ENCODE results near the gene NUTF2. TPM values are rescaled to one million over a fixed set of nuclear protein-coding genes. Genes with fewer than 3 reads are reported as not detected.
A peak's percentile ranks its signal among the peaks of the same experiment; 100 is the strongest.

NUTF2 gene
- total RNA-seq, 1 donor from 2014 or later, result 73.2 TPM

DNA sequence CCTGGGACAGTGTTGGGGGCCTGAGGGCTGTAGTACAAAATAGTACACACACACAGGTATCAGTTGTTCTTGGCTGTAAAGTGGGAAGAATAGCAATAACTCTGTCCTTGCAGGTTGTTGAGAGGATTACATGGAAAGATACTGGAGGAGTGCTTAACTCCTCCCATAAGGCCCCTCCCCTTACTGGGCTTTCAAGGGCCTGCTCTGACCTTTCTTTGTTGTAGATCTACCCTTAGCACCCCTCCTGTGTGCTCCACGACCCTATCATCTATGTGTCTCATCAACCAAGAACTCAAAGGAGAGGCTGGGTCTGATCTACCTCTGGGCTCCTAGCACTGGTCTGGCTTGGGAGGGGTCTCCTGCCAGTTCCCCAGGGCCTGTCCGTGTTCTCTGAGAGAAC, 17.9 kb downstream of the NUTF2 start:
- DNase-seq, result no peak

GRCh38 chr16:67865318-67865717, 18.6 kb downstream of the NUTF2 start:
- DNase-seq, result no peak

DNA sequence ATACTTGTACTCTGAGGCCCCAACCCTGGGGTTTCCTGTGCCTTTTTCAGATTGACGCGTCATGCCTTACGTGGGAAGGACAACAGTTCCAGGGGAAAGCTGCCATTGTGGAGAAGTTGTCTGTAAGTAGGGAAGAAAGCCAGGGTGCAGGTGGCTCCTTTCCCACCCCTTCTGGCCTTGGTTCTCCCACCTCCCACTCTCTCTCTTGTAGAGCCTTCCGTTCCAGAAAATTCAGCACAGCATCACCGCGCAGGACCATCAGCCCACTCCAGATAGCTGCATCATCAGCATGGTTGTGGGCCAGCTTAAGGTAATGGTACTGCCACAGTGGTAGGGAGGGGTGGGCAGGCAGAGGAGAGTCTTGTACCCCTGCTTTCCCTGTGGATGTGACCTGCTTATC, 21.6 kb downstream of the NUTF2 start:
- DNase-seq, result no peak

GRCh38 chr16:67869653-67870052, 22.9 kb downstream of the NUTF2 start:
- DNase-seq, result no peak

- no peak for DNase-seq
Observed at GRCh38 chr16:67871256-67871655, 24.5 kb downstream of the NUTF2 start.

GRCh38 chr16:67872131-67872630, 25.4 kb downstream of the NUTF2 start:
- no peak for DNase-seq

DNA sequence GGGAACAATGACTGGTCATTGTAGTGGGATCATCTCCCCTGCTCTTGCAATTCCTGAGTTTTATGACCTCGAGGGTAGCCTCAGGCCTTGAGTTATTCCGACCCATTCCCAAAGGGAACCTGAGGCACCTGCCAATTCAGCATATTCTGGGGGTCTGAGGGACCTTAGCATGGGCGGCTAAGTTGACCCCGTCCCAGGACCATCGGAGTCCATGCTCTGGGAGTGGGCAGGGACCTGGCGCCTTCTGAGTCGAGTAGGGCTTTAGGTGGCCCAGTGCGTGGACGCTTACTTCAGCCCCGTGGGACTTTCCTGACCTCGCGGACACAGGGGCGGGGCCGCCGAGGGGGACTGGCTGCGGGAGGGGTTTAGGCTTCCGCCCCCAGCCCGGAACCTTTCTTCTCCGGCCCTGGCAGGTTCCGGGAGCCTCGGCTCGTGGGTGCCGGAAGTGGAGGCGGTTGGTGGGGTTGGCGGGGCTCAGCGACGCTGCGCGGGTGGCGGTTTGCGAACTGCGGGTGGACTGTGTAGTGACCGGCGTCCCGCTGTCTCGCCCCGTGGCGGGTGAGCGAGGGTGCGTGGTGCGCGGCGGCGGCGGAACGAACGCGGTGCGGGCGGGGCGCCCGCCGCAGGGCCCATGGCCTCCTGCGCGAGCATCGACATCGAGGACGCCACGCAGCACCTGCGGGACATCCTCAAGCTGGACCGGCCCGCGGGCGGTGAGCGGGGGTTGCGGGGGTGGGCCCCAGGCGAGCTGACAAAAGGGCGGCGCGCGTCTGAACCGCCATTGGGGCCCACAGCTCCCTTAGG, 26.1 kb downstream of the NUTF2 start, which contains the start of gene EDC4:
Gene EDC4, plus strand, starts transcription at position 422 of the 804 bp plus-strand sequence. Its CDS starts 210 bp downstream, at position 632.
- DNase-seq, result peak; percentile 63

DNA sequence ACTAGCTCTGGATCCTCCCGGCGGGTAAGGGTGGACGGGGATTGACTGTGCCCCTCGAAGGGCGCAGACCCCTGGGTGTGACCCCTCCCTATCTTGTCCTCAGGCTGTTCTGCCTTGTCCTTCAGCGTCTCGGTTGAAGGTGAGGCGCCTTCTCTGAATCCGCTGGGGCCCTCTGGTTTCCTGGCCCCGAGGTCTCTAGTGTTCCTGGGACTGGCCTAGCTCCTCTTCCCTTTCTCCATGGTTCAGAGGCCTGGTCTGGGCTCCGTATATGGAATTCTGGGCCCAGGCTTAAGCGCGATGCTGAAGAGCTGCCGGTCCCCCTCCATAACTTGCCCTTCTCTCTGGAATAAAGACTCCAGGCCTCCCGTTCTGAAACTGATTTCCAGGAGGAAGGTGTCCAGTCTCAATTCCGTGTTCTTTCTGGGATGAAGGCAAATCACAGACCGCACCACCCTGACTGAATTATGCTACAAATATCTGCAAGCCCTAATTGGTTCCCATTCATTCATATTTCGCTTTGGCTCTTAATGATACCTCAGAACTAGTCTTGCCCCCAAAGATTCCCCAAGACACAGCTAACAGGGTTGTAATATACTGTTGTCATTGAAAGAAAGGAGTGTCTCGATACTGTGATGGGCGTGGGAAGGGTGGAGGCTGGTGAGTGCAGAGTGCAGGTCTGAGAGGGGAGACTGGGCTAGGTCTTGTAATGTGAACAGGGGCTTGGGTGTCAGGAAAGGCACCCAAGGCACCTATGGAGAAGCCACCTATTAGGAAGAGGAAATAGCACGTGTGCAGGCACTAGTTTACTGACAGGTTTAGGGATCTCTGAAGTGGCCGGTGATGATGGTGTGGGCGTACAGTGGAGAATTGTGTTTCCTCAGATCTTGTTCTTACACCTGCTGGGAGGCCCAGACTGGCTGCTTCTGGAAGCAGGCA, 27.0 kb downstream of the NUTF2 start:
- no peak for DNase-seq

- DNase-seq, result no peak
Observed at GRCh38 chr16:67874372-67874771, 27.6 kb downstream of the NUTF2 start.

DNA sequence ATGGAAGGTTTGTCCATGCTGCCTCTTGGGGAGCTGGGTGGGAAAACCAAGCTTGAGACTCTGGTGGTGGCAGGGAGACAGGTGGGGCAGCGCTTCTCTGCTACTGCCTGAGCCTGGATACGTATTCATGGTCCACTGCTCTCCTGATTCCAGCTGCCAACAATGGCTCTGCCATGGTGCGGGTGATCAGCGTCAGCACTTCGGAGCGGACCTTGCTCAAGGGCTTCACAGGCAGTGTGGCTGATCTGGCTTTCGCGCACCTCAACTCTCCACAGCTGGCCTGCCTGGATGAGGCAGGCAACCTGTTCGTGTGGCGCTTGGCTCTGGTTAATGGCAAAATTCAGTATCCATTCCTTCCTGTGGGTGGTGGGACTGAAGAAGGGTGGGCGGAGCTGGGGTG, 30.3 kb downstream of the NUTF2 start:
- no peak for DNase-seq

DNA sequence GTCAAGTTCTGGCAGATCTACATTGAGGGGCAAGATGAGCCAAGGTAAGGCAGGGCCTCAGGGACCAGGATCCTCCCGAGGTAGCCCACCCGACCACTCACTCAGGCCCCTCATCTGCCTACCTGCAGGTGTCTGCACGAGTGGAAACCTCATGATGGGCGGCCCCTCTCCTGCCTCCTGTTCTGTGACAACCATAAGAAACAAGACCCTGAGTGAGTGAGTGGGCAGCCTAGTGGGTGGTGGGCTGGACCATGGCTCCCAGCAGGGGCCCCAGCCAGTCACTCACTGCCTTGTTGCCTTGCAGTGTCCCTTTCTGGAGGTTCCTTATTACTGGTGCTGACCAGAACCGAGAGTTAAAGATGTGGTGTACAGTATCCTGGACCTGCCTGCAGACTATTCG, 31.5 kb downstream of the NUTF2 start:
- DNase-seq, result no peak

- DNase-seq, result no peak
Observed at GRCh38 chr16:67878846-67879245, 32.1 kb downstream of the NUTF2 start.

- no peak for DNase-seq
Observed at GRCh38 chr16:67879462-67879861, 32.7 kb downstream of the NUTF2 start.

GRCh38 chr16:67879936-67880335, 33.2 kb downstream of the NUTF2 start:
- no peak for DNase-seq

GRCh38 chr16:67880584-67880983, 33.9 kb downstream of the NUTF2 start:
- DNase-seq, result no peak

GRCh38 chr16:67881621-67882161, 35.0 kb downstream of the NUTF2 start:
- no peak for DNase-seq

- DNase-seq, result peak; percentile 69
Observed at GRCh38 chr16:67882374-67883145, 35.8 kb downstream of the NUTF2 start.

DNA sequence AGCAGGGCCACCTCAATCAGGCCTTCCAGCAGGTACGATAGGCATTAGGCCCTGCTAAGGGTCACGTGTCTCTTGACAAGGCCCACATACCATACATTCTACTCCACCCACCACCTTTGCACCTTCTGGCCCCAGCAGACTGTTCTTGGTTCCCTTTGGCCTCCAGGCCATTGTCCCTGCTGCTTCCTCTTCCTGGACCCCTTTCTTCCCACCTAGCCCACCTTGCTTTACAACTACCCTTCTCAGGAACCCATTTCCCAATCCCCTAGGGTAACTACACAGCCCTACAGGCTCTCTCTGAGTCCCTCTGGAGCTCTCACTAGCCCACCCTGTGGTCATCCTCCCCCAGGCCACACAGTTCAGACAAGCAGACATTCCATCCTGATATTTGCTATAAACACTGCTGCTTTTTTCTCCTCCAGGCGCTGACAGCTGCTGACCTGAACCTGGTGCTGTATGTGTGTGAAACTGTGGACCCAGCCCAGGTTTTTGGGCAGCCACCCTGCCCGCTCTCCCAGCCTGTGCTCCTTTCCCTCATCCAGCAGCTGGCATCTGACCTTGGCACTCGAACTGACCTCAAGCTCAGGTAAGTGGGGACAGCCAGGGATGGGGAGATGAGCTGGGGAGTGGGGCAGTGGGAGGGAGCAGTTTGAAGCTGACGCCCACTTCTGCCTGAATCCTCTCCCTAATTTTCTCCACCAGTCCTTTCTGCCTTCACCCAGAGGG, 36.6 kb downstream of the NUTF2 start:
- DNase-seq, result no peak

- no peak for DNase-seq
Observed at GRCh38 chr16:67883872-67884261, 37.1 kb downstream of the NUTF2 start.

DNA sequence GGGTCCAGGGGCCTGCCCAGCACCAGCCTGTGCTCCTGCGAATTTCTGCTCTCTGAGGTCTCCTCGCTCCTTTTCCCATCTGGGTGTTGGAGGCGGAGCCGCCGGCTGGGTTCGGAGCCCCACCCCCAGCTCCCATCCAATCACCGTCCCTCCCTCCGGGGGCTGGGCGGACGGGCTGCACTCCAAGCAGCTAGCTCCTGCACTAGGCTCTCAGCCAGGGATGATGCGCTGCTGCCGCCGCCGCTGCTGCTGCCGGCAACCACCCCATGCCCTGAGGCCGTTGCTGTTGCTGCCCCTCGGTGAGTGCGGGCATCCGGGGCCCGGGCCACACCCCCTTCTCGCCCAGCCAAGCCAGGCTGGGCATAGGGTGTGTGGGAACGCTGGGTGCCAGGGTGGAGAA, 38.0 kb downstream of the NUTF2 start, which contains the start of gene NRN1L:
Gene NRN1L, plus strand, starts transcription at position 202 of the 400 bp plus-strand sequence. Its CDS starts 19 bp downstream, at position 221.
- peak; percentile 90 for DNase-seq

GRCh38 chr16:67885545-67885944, 38.8 kb downstream of the NUTF2 start:
- no peak for DNase-seq

Measured in occipital lobe (tissue), 2 donors.